Neural crest cell (in vitro differentiated cells): ENCODE results near the gene C20orf202. TPM values are rescaled to one million over a fixed set of nuclear protein-coding genes. Genes with fewer than 3 reads are reported as not detected.

Experiments used
- DNase-seq: peaks from one replicate; pipeline ENCODE4 v3.0.0; 2021; ENCODE audit warnings: low read depth, mixed read lengths, low spot score
- H3K27ac Mint-ChIP-seq: one replicate; pipeline ENCODE4 v1.8.0; 2021; ENCODE audit warnings: mild to moderate bottlenecking, mixed read lengths; ENCODE audit not compliant: unreplicated experiment
- H3K27me3 Mint-ChIP-seq: 2 replicates; pipeline ENCODE4 v1.8.0; 2021; ENCODE audit warnings: low read depth, mild to moderate bottlenecking, mixed read lengths
- H3K36me3 Mint-ChIP-seq: 2 replicates; pipeline ENCODE4 v1.8.0; 2021; ENCODE audit warnings: low read depth, mild to moderate bottlenecking, mixed read lengths
- H3K4me1 Mint-ChIP-seq: 2 replicates; pipeline ENCODE4 v1.8.0; 2021; ENCODE audit warnings: mixed read lengths
- H3K4me3 Mint-ChIP-seq: one replicate; pipeline ENCODE4 v1.8.0; 2021; ENCODE audit warnings: mild to moderate bottlenecking, mixed read lengths
- H3K9me3 Mint-ChIP-seq: 2 replicates; pipeline ENCODE4 v1.8.0; 2021; ENCODE audit warnings: mixed read lengths
- long read RNA-seq: library from polyadenylated mRNA; unstranded; transcript quantifications from one replicate; pipeline ENCODE4 v2.0.0, GENCODE V29; 2020
- total RNA-seq: library from RNA; stranded (reverse); gene quantifications from 2 replicates; pipeline ENCODE4 v1.2.1, GENCODE V29; 2021
- TF ChIP-seq, protein P1 (sequence below): fragments of 200-600 bp; sonication (generic); conservative IDR thresholded peaks from 2 replicates; pipeline ENCODE4 v1.5.0; 2021; ENCODE audit warnings: antibody characterized with exemption, mild to moderate bottlenecking

The C20orf202 gene
- total RNA-seq, result 0.18 and 0.23 TPM in 2 replicates
- long read RNA-seq, result 0 reads

DNA sequence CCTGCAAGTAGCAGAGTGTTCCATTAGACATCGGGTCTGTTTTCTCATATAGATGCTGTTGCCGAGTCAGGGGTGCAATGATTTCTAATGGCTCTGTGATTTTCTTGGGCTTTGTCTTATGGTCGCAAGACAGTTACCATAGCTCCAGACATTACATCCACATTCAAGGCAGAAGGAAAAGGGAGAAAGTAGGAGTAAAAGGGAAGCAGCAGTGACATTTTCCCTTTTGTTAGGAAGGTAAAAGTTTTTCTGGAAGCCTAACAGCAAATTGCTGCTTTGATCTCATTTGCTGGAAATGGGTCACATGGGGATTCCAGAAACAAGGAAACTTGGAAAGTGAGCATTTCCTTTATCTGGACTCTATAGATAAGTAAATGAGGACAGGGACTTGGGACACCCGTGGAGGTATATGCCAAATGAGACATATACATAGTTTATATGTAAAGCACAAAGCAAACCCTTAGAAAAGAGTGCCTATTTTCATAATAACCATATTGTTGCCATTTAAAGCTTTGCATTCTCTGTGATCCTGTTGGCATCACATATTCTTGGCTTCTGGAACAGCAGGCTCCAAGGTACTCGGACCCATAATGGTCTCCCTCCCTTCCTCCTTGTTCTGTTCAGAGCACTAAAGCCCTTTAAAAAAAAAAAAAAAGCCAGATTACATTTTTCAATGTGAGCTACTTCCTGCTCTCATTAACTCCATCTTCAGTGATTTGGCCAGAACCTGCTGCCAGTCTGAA lies at the start of gene C20orf202:
Gene C20orf202, plus strand, starts transcription at position 693 of the 743 bp plus-strand sequence. CDS start 132 bp downstream, outside the sequence.
- Mint-ChIP-seq H3K36me3 (no peaks in the 10 kb centered on the region), H3K27me3 (peaks cover 6% of the 10 kb centered on the region), H3K27ac (no peak within 1 kb of the TSS), H3K4me1 (no peaks in the 10 kb centered on the region), H3K4me3 (no peak within 1 kb of the TSS), H3K9me3 (no peaks in the 10 kb centered on the region)
- no peak for DNase-seq
- TF ChIP-seq, protein P1, sequence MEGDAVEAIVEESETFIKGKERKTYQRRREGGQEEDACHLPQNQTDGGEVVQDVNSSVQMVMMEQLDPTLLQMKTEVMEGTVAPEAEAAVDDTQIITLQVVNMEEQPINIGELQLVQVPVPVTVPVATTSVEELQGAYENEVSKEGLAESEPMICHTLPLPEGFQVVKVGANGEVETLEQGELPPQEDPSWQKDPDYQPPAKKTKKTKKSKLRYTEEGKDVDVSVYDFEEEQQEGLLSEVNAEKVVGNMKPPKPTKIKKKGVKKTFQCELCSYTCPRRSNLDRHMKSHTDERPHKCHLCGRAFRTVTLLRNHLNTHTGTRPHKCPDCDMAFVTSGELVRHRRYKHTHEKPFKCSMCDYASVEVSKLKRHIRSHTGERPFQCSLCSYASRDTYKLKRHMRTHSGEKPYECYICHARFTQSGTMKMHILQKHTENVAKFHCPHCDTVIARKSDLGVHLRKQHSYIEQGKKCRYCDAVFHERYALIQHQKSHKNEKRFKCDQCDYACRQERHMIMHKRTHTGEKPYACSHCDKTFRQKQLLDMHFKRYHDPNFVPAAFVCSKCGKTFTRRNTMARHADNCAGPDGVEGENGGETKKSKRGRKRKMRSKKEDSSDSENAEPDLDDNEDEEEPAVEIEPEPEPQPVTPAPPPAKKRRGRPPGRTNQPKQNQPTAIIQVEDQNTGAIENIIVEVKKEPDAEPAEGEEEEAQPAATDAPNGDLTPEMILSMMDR, result no peak

DNA sequence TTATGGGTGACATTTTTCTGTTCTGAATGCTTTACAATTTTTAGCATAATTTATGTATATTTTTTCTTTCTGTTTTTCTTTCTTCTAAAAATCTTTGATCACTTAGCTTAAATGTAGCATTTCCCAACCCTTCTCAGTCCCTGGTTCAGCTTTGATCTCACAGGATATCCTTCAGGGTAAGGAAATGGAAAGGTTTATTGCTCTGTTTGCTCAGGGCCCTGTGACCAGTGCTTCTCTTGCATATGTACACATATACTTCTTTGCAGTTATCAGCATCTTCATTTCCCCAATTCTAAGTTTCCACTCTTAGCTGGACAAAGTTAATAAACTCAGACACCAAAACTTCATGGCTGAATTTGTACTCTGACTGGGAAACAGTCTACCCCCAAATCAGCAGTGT lies 49.0 kb upstream of the C20orf202 start:
- Mint-ChIP-seq H3K27ac (no peak overlapping the region), H3K36me3 (peaks cover 16% of the 10 kb centered on the region), H3K4me3 (no peak overlapping the region), H3K27me3 (no peaks in the 10 kb centered on the region), H3K4me1 (no peaks in the 10 kb centered on the region), H3K9me3 (no peaks in the 10 kb centered on the region)
- TF ChIP-seq, protein P1, result no peak
- DNase-seq, result no peak

DNA sequence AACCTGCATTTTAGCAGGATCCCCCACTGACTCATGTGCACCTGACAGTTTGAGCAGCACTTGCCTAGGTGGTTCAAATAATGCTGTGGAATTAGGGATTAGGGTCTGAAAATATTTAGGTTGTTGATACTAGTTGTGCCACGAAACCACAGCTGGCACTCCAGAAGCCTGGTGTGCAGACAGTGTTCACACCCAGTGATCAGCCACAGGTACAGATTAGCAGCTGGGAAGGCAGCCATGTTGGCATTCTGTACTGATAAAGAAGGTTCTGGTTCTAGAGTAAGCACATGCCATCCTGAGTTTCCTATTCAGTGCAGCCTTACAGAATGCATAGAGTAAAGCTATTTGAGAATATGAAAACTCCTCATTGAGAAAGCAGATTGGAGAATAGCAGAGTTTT lies 48.6 kb upstream of the C20orf202 start:
- TF ChIP-seq, protein P1, result no peak
- Mint-ChIP-seq H3K9me3 (no peaks in the 10 kb centered on the region), H3K36me3 (peaks cover 16% of the 10 kb centered on the region), H3K4me3 (no peak overlapping the region), H3K27me3 (no peaks in the 10 kb centered on the region), H3K4me1 (no peaks in the 10 kb centered on the region), H3K27ac (no peak overlapping the region)
- DNase-seq, result no peak

DNA sequence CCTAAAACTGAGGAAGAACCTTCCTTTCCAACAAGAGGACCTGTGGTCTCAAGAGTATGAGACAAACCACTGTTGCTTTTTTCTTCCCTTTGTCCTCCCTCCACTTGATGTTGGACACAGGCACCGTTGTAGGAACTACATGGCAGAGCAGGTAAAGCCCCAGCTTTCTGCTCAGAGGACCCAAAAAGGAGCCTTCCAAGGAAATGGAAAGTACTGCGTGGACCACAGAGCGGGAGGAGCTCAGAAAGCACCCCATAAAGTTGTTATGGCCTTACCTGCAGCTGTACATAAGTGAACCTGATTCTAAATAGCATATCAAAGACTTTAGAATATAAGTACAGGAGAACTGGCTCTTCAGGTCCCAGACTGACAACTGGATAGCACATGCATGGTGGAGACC lies 47.9 kb upstream of the C20orf202 start:
- TF ChIP-seq, protein P1, result no peak
- Mint-ChIP-seq H3K4me1 (no peaks in the 10 kb centered on the region), H3K27me3 (no peaks in the 10 kb centered on the region), H3K9me3 (no peaks in the 10 kb centered on the region), H3K27ac (no peak overlapping the region), H3K36me3 (peaks cover 16% of the 10 kb centered on the region), H3K4me3 (no peak overlapping the region)
- no peak for DNase-seq

DNA sequence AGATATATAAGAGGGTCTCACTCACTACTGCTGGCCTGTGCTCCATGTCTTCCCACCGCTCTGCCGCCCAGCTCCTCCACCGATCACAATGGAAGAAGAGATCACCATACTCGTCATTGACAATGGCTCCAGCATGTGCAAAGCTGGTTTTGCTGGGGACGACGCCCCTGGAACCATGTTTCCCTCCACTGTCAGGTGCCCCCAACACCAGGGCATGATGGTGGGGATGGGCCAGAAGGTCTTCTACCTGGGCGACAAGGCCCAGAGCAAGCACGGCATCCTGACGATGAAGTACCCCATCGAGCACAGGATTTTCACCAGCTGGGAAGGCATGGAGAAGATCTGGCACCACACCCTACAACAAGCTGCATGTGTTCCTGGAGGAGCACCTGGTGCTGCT lies 42.8 kb upstream of the C20orf202 start:
- Mint-ChIP-seq H3K27ac (no peak overlapping the region), H3K36me3 (peaks cover 17% of the 10 kb centered on the region), H3K4me1 (no peaks in the 10 kb centered on the region), H3K4me3 (no peak overlapping the region), H3K27me3 (no peaks in the 10 kb centered on the region), H3K9me3 (no peaks in the 10 kb centered on the region)
- no peak for DNase-seq
- TF ChIP-seq, protein P1, result no peak
